Activated naive CD8-positive, alpha-beta T cell (primary cell): ENCODE measurements around the gene EPHA6.

ENCODE experiments used
- H3K27ac Mint-ChIP-seq: one replicate; pipeline ENCODE4 v1.8.0; 2021; ENCODE audit warnings: mixed read lengths
- H3K27me3 Mint-ChIP-seq: one replicate; pipeline ENCODE4 v1.8.0; 2021; ENCODE audit warnings: mixed read lengths
- H3K36me3 Mint-ChIP-seq: one replicate; pipeline ENCODE4 v1.8.0; 2021; ENCODE audit warnings: mixed read lengths
- H3K4me1 Mint-ChIP-seq: one replicate; pipeline ENCODE4 v1.8.0; 2021; ENCODE audit warnings: low read depth, mixed read lengths
- H3K4me3 Mint-ChIP-seq: one replicate; pipeline ENCODE4 v1.8.0; 2021; ENCODE audit warnings: mild to moderate bottlenecking, mixed read lengths
- H3K9me3 Mint-ChIP-seq: one replicate; pipeline ENCODE4 v1.8.0; 2021; ENCODE audit warnings: low read depth, mixed read lengths

The EPHA6 gene

GRCh38 chr3:97131476-97131875 lies 317.1 kb downstream of the EPHA6 start:
- no peaks in the 10 kb centered on the region for H3K4me1 Mint-ChIP-seq
- no peaks in the 10 kb centered on the region for H3K36me3 Mint-ChIP-seq
- H3K4me3 Mint-ChIP-seq = no peak overlapping the region
- peaks cover 3% of the 10 kb centered on the region for H3K9me3 Mint-ChIP-seq
- no peaks in the 10 kb centered on the region for H3K27me3 Mint-ChIP-seq
- no peak overlapping the region for H3K27ac Mint-ChIP-seq

GRCh38 chr3:97138914-97139541 lies 324.6 kb downstream of the EPHA6 start:
- Mint-ChIP-seq H3K4me3 (no peak overlapping the region), H3K9me3 (peaks cover 24% of the 10 kb centered on the region), H3K27me3 (no peaks in the 10 kb centered on the region), H3K27ac (no peak overlapping the region), H3K36me3 (no peaks in the 10 kb centered on the region), H3K4me1 (no peaks in the 10 kb centered on the region)

GRCh38 chr3:97148931-97149330 lies 334.5 kb downstream of the EPHA6 start:
- Mint-ChIP-seq H3K27ac (no peak overlapping the region), H3K4me3 (no peak overlapping the region), H3K36me3 (no peaks in the 10 kb centered on the region), H3K4me1 (no peaks in the 10 kb centered on the region), H3K9me3 (peaks cover 10% of the 10 kb centered on the region), H3K27me3 (no peaks in the 10 kb centered on the region)

GRCh38 chr3:97161169-97161568 lies 346.8 kb downstream of the EPHA6 start:
- Mint-ChIP-seq H3K36me3 (no peaks in the 10 kb centered on the region), H3K4me1 (no peaks in the 10 kb centered on the region), H3K27me3 (no peaks in the 10 kb centered on the region), H3K4me3 (no peak overlapping the region), H3K9me3 (peaks cover 5% of the 10 kb centered on the region), H3K27ac (no peak overlapping the region)

GRCh38 chr3:97177242-97177641 lies 362.8 kb downstream of the EPHA6 start:
- Mint-ChIP-seq H3K4me1 (no peaks in the 10 kb centered on the region), H3K9me3 (peaks cover 28% of the 10 kb centered on the region)

GRCh38 chr3:97181704-97182103 lies 367.3 kb downstream of the EPHA6 start:
- no peaks in the 10 kb centered on the region for H3K36me3 Mint-ChIP-seq
- H3K27ac Mint-ChIP-seq = no peak overlapping the region
- H3K4me1 Mint-ChIP-seq = no peaks in the 10 kb centered on the region
- peaks cover 22% of the 10 kb centered on the region for H3K9me3 Mint-ChIP-seq
- no peak overlapping the region for H3K4me3 Mint-ChIP-seq
- no peaks in the 10 kb centered on the region for H3K27me3 Mint-ChIP-seq

More at GRCh38 chr3:97177242-97177641, 362.8 kb downstream of the EPHA6 start:
- H3K27me3 Mint-ChIP-seq = no peaks in the 10 kb centered on the region
- H3K27ac Mint-ChIP-seq = no peak overlapping the region
- no peaks in the 10 kb centered on the region for H3K36me3 Mint-ChIP-seq
- no peak overlapping the region for H3K4me3 Mint-ChIP-seq

GRCh38 chr3:97187771-97188170 lies 373.4 kb downstream of the EPHA6 start:
- no peaks in the 10 kb centered on the region for H3K4me1 Mint-ChIP-seq
- H3K27me3 Mint-ChIP-seq = no peaks in the 10 kb centered on the region
- H3K9me3 Mint-ChIP-seq = no peaks in the 10 kb centered on the region
- no peak overlapping the region for H3K4me3 Mint-ChIP-seq
- no peak overlapping the region for H3K27ac Mint-ChIP-seq
- no peaks in the 10 kb centered on the region for H3K36me3 Mint-ChIP-seq

- Mint-ChIP-seq H3K4me1 (no peaks in the 10 kb centered on the region), H3K27me3 (no peaks in the 10 kb centered on the region), H3K9me3 (no peaks in the 10 kb centered on the region), H3K4me3 (no peak overlapping the region), H3K36me3 (no peaks in the 10 kb centered on the region), H3K27ac (no peak overlapping the region)
Measured at GRCh38 chr3:97189835-97190234, 375.4 kb downstream of the EPHA6 start.

GRCh38 chr3:97197083-97197482 lies 382.7 kb downstream of the EPHA6 start:
- H3K9me3 Mint-ChIP-seq = no peaks in the 10 kb centered on the region
- no peak overlapping the region for H3K4me3 Mint-ChIP-seq
- H3K27me3 Mint-ChIP-seq = no peaks in the 10 kb centered on the region
- H3K27ac Mint-ChIP-seq = no peak overlapping the region
- H3K36me3 Mint-ChIP-seq = no peaks in the 10 kb centered on the region
- H3K4me1 Mint-ChIP-seq = no peaks in the 10 kb centered on the region

- Mint-ChIP-seq H3K9me3 (no peaks in the 10 kb centered on the region), H3K4me3 (no peak overlapping the region), H3K36me3 (no peaks in the 10 kb centered on the region), H3K27ac (no peak overlapping the region), H3K4me1 (no peaks in the 10 kb centered on the region), H3K27me3 (no peaks in the 10 kb centered on the region)
Measured at GRCh38 chr3:97197830-97198229, 383.4 kb downstream of the EPHA6 start.

- H3K36me3 Mint-ChIP-seq = no peaks in the 10 kb centered on the region
- H3K27me3 Mint-ChIP-seq = no peaks in the 10 kb centered on the region
- no peak overlapping the region for H3K27ac Mint-ChIP-seq
- no peaks in the 10 kb centered on the region for H3K9me3 Mint-ChIP-seq
- no peaks in the 10 kb centered on the region for H3K4me1 Mint-ChIP-seq
- H3K4me3 Mint-ChIP-seq = no peak overlapping the region
Measured at GRCh38 chr3:97200387-97200786, 386.0 kb downstream of the EPHA6 start.

GRCh38 chr3:97201814-97202213 lies 387.4 kb downstream of the EPHA6 start:
- no peak overlapping the region for H3K27ac Mint-ChIP-seq
- H3K4me3 Mint-ChIP-seq = no peak overlapping the region
- no peaks in the 10 kb centered on the region for H3K9me3 Mint-ChIP-seq
- H3K4me1 Mint-ChIP-seq = no peaks in the 10 kb centered on the region
- no peaks in the 10 kb centered on the region for H3K27me3 Mint-ChIP-seq
- H3K36me3 Mint-ChIP-seq = no peaks in the 10 kb centered on the region

GRCh38 chr3:97228966-97229365 lies 414.6 kb downstream of the EPHA6 start:
- Mint-ChIP-seq H3K4me1 (no peaks in the 10 kb centered on the region), H3K4me3 (no peak overlapping the region), H3K27ac (no peak overlapping the region), H3K27me3 (no peaks in the 10 kb centered on the region), H3K9me3 (peaks cover 4% of the 10 kb centered on the region), H3K36me3 (no peaks in the 10 kb centered on the region)

- Mint-ChIP-seq H3K4me3 (no peak overlapping the region), H3K27me3 (no peaks in the 10 kb centered on the region), H3K36me3 (no peaks in the 10 kb centered on the region), H3K27ac (no peak overlapping the region), H3K9me3 (peaks cover 10% of the 10 kb centered on the region), H3K4me1 (no peaks in the 10 kb centered on the region)
Measured at GRCh38 chr3:97230486-97230885, 416.1 kb downstream of the EPHA6 start.

GRCh38 chr3:97232393-97233034 lies 418.1 kb downstream of the EPHA6 start:
- Mint-ChIP-seq H3K36me3 (no peaks in the 10 kb centered on the region), H3K4me3 (no peak overlapping the region), H3K27ac (no peak overlapping the region), H3K4me1 (no peaks in the 10 kb centered on the region), H3K27me3 (no peaks in the 10 kb centered on the region), H3K9me3 (peaks cover 10% of the 10 kb centered on the region)

- H3K9me3 Mint-ChIP-seq = peaks cover 10% of the 10 kb centered on the region
- H3K4me3 Mint-ChIP-seq = no peak overlapping the region
- no peaks in the 10 kb centered on the region for H3K36me3 Mint-ChIP-seq
- H3K4me1 Mint-ChIP-seq = no peaks in the 10 kb centered on the region
- no peaks in the 10 kb centered on the region for H3K27me3 Mint-ChIP-seq
- no peak overlapping the region for H3K27ac Mint-ChIP-seq
Measured at GRCh38 chr3:97235179-97235578, 420.8 kb downstream of the EPHA6 start.
